ENCODE data around the gene TMED6.

DNA sequence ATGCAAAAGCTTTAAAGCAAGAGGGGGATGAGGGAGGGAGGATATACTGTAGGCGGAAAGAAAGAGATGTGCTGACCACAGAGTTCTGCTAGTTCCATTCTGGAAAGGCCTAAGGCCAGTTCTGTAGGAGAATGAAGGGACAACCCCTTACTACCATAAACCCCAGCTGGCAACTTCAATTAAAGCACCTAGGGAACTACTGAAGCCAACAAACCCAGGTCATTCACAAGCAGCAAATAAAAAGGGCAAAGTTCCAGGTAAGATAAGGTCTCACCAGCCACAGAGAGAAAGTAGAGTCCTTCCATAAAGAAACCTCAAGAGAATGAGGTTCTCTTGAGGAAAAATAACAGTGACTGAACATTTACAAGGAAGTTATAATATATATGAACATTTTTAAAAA lies 21.4 kb upstream of the TMED6 start:
- TF ChIP-seq EZH2 (IDR thresholded peaks at IDR 0.05) (no peak), POLR2AphosphoS5 (IDR thresholded peaks at IDR 0.05; ENCODE audit: borderline replicate concordance, low read depth, low read length) (no peak)

All from SK-N-MC (cell line).